ENCODE measurements around the gene GINS1. TPM values are rescaled to one million over a fixed set of nuclear protein-coding genes. Genes with fewer than 3 reads are reported as not detected.

The GINS1 gene
- total and polyA plus RNA-seq, 9 donors: 5.2 to 10.1 (median 7.8) TPM

DNA sequence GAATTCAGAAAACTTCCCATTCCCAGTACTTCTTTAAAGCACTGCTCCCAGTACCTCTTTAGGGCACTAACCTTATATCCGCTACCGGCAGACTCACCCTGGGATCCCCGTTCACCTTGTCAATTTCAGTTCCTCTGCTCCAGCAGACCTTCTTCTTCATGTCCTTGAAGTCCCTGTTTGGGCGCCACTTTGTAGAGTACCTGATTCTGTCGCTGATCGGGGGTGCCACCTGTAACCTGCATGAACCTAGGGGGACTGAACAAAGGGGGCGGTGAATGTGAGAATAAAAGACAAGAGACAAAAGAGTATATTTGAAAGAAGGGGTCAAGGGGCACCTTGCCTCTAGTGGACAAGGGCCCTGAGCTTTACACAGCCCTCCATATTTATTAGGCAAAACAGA lies 4.9 kb upstream of the GINS1 start:
- Histone ChIP-seq H3K4me3 (ENCODE audit: low read length) (no peak overlapping the region), H3K9me3 (replicated peaks; ENCODE audit: control insufficient read depth, low read depth, low read length) (peaks cover 16% of the 10 kb centered on the region), H3K36me3 (ENCODE audit: control insufficient read depth, insufficient read depth, low read length) (no peaks in the 10 kb centered on the region), H3K27me3 (ENCODE audit: control insufficient read depth, insufficient read depth, low read length) (peaks cover 2% of the 10 kb centered on the region), H3K27ac (ENCODE audit: low read length) (no peak overlapping the region), H3K4me1 (ENCODE audit: control insufficient read depth, insufficient read depth, low read length) (no peaks in the 10 kb centered on the region)
- 90% methylated on average over 3 of the region's 7 CpGs for WGBS (ENCODE audit: insufficient coverage)
- no peak for DNase-seq

DNA sequence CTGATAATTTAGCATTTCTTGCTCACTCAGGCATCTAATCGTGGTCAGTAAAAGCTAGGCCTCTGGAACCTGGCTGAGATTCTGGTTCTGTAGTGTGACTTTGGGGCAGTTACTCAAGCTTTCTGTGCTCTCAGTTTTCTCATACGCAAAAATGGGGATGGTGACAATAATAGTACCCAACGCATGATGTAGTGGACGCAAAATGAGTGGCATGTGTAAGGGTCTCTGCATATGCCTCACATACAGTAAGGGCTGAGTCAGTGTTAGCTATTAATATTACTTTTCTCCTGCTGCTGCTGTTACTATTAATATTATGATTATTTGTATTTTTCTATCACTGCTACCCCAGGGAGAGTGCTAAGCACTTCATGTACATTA lies 686 bp downstream of the GINS1 start:
- H3K4me3 ChIP-seq (ENCODE audit: low read length): peak overlapping the region; percentile 86
- no peaks in the 10 kb centered on the region for H3K36me3 ChIP-seq (ENCODE audit: control insufficient read depth, insufficient read depth, low read length)
- H3K9me3 ChIP-seq (replicated peaks; ENCODE audit: control insufficient read depth, low read depth, low read length): peaks cover 7% of the 10 kb centered on the region
- no peak for DNase-seq
- no peak overlapping the region for H3K27ac ChIP-seq (ENCODE audit: low read length)
- peaks cover 8% of the 10 kb centered on the region for H3K4me1 ChIP-seq (ENCODE audit: control insufficient read depth, insufficient read depth, low read length)
- 0% methylated on average over 1 of the region's 4 CpGs for WGBS (ENCODE audit: insufficient coverage)
- no peaks in the 10 kb centered on the region for H3K27me3 ChIP-seq (ENCODE audit: control insufficient read depth, insufficient read depth, low read length)

DNA sequence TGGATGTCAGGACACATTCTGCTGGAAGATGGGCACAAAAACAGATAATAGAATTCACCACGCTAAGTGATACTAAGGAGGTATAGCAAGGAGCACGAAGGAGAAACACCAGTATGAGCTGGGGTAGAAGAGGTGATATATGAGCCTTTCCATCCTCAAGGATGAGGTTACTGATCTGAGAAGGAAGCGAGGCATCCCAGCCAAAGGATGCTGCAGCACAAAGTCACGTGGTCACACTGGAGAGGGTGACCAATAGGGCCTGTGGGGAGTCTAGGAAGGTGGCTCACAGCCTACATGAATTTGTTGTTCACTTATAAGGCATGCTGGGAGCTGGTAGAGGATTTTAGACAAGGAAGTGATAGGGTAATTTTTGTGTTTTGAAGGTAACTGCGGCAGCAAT lies 1.4 kb downstream of the GINS1 start:
- WGBS (ENCODE audit: insufficient coverage): 88% methylated on average over 5 of the region's 5 CpGs
- peaks cover 8% of the 10 kb centered on the region for H3K4me1 ChIP-seq (ENCODE audit: control insufficient read depth, insufficient read depth, low read length)
- no peak overlapping the region for H3K27ac ChIP-seq (ENCODE audit: low read length)
- H3K4me3 ChIP-seq (ENCODE audit: low read length): no peak overlapping the region
- DNase-seq: no peak
- no peaks in the 10 kb centered on the region for H3K36me3 ChIP-seq (ENCODE audit: control insufficient read depth, insufficient read depth, low read length)
- H3K9me3 ChIP-seq (replicated peaks; ENCODE audit: control insufficient read depth, low read depth, low read length): peaks cover 2% of the 10 kb centered on the region
- H3K27me3 ChIP-seq (ENCODE audit: control insufficient read depth, insufficient read depth, low read length): no peaks in the 10 kb centered on the region

DNA sequence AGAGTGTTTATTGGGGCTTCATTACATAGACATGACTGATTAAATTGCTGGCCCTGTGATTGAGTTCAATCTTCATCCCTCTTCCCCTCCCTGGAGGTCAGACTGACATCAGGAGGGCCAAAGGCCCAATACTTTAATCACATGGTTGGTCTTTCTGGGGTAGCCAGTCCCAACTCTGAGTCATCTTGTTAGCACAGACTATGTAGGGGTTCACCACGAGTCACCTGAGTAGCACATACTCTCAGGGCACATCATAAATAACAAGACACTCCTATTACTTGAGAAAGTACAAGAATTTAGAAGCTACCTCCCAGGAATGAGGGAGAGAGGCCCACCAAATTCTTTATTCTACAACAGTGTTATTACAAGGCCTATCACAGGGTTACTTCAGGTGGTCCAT lies 11.3 kb downstream of the GINS1 start:
- Histone ChIP-seq H3K9me3 (replicated peaks; ENCODE audit: control insufficient read depth, low read depth, low read length) (no peaks in the 10 kb centered on the region), H3K4me3 (ENCODE audit: low read length) (no peak overlapping the region), H3K27me3 (ENCODE audit: control insufficient read depth, insufficient read depth, low read length) (no peaks in the 10 kb centered on the region), H3K27ac (ENCODE audit: low read length) (no peak overlapping the region), H3K36me3 (ENCODE audit: control insufficient read depth, insufficient read depth, low read length) (peaks cover 14% of the 10 kb centered on the region), H3K4me1 (ENCODE audit: control insufficient read depth, insufficient read depth, low read length) (no peaks in the 10 kb centered on the region)
- no CpG with 5 or more reads among the region's 1 CpG for WGBS (ENCODE audit: insufficient coverage)
- DNase-seq: no peak

DNA sequence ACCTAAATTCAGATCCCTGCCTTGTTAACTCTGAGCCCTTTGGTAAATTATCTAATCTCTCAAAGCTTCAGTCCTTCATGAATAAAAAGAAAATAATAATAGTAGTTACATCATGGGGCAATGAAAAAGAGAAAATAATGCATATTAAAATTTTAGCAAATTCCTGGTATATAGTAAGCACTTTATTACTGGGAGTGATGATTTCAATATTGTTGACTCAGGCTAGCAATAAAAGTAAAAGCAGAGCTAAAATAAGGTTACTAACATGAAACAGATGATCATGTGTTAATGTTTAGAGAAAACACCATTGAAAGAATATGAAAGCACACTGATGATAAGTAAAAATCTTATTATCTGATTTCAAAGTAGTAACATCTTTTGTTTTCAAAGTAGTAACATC lies 13.6 kb downstream of the GINS1 start:
- no peak for DNase-seq
- no peaks in the 10 kb centered on the region for H3K27me3 ChIP-seq (ENCODE audit: control insufficient read depth, insufficient read depth, low read length)
- peaks cover 14% of the 10 kb centered on the region for H3K36me3 ChIP-seq (ENCODE audit: control insufficient read depth, insufficient read depth, low read length)
- H3K9me3 ChIP-seq (replicated peaks; ENCODE audit: control insufficient read depth, low read depth, low read length): no peaks in the 10 kb centered on the region
- no peaks in the 10 kb centered on the region for H3K4me1 ChIP-seq (ENCODE audit: control insufficient read depth, insufficient read depth, low read length)
- no peak overlapping the region for H3K4me3 ChIP-seq (ENCODE audit: low read length)
- no peak overlapping the region for H3K27ac ChIP-seq (ENCODE audit: low read length)

DNA sequence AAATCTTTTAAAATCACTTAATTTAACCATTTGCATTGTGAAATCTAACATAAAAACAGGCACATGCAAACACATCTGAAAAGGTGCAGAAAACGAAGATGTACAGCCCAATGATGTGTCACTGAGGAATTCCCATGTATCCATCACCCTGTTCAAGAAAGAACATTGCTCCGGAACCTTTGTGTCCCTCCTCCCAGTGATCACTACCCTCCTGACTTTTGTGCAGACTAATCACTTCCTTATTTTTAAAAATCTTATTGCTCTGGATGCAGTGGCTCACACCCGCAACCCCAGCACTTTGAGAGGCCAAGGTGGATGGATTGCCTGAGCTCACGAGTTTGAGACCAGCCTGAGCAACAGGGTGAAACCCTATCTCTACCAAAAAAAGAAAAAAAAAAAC lies 14.6 kb downstream of the GINS1 start:
- Histone ChIP-seq H3K27me3 (ENCODE audit: control insufficient read depth, insufficient read depth, low read length) (no peaks in the 10 kb centered on the region), H3K9me3 (replicated peaks; ENCODE audit: control insufficient read depth, low read depth, low read length) (no peaks in the 10 kb centered on the region), H3K27ac (ENCODE audit: low read length) (no peak overlapping the region), H3K4me3 (ENCODE audit: low read length) (no peak overlapping the region), H3K36me3 (ENCODE audit: control insufficient read depth, insufficient read depth, low read length) (peaks cover 14% of the 10 kb centered on the region), H3K4me1 (ENCODE audit: control insufficient read depth, insufficient read depth, low read length) (no peaks in the 10 kb centered on the region)
- 86% methylated on average over 1 of the region's 4 CpGs for WGBS (ENCODE audit: insufficient coverage)
- DNase-seq: no peak

DNA sequence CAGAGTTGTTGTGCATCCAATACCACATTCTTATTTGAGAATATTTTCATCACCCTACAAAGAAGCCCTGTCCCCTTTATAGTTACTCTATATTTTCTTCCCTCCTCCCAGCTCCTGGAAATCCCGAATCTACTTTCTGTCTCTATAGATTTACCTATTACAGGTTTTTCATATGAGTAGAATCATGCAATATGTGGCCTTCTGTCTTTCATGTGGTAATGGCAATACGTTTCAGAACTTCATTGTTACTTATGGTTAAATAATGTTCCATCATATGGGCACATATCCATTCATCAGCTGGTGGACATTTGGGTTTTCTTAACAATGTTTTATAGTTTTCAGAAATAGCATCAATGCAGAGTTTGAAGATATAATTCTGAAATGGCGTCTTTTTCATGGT lies 17.1 kb downstream of the GINS1 start:
- peaks cover 2% of the 10 kb centered on the region for H3K36me3 ChIP-seq (ENCODE audit: control insufficient read depth, insufficient read depth, low read length)
- H3K4me3 ChIP-seq (ENCODE audit: low read length): no peak overlapping the region
- WGBS (ENCODE audit: insufficient coverage): no CpG with 5 or more reads among the region's 3 CpGs
- H3K27ac ChIP-seq (ENCODE audit: low read length): no peak overlapping the region
- H3K4me1 ChIP-seq (ENCODE audit: control insufficient read depth, insufficient read depth, low read length): no peaks in the 10 kb centered on the region
- H3K9me3 ChIP-seq (replicated peaks; ENCODE audit: control insufficient read depth, low read depth, low read length): no peaks in the 10 kb centered on the region
- no peaks in the 10 kb centered on the region for H3K27me3 ChIP-seq (ENCODE audit: control insufficient read depth, insufficient read depth, low read length)
- no peak for DNase-seq

DNA sequence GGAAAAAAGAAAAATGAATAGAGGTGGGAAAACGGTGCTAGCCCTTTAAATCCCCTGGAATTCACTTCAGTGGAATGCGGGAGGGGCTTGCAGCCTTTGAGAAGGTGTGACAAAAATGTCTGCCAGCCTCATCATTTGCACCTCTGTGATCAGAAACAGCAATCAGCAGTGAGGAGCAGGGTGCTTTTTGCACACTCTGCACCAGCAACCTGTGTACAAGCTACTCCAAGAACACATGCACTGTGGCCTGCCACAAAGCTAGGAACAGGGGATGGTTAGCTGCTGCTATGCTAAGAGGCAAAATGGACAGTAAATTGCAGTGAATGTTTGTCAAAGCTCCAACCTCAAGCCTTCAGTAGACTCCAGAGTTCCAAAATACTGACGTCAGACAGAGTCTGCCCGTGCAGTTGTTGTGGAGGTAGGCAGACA lies 29.7 kb downstream of the GINS1 start:
- Histone ChIP-seq H3K4me1 (ENCODE audit: control insufficient read depth, insufficient read depth, low read length) (no peaks in the 10 kb centered on the region), H3K27ac (ENCODE audit: low read length) (no peak overlapping the region), H3K36me3 (ENCODE audit: control insufficient read depth, insufficient read depth, low read length) (peaks cover 12% of the 10 kb centered on the region), H3K9me3 (replicated peaks; ENCODE audit: control insufficient read depth, low read depth, low read length) (no peaks in the 10 kb centered on the region), H3K27me3 (ENCODE audit: control insufficient read depth, insufficient read depth, low read length) (no peaks in the 10 kb centered on the region), H3K4me3 (ENCODE audit: low read length) (no peak overlapping the region)
- peak; percentile 24 for DNase-seq
- WGBS (ENCODE audit: insufficient coverage): 0% methylated on average over 1 of the region's 4 CpGs

DNA sequence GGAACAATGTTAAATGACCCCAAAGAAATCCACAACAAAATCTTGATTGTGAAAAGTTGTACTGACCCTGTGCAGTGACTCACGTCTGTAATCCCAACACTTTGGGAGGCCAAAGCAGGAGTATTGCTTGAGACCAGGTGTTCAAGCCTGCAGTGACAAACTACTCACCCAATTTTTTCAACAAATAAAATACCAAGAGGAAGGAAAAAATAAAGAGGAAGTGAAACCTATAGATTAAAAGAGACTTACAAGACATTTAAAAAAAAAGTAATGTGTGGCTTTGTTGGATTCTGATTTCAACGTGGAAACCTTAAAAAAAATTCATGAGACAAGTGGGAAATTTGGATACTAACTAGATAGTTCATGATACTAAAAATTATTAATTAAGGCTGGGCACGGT lies 31.9 kb downstream of the GINS1 start:
- no peaks in the 10 kb centered on the region for H3K4me1 ChIP-seq (ENCODE audit: control insufficient read depth, insufficient read depth, low read length)
- H3K36me3 ChIP-seq (ENCODE audit: control insufficient read depth, insufficient read depth, low read length): peaks cover 11% of the 10 kb centered on the region
- no peak overlapping the region for H3K4me3 ChIP-seq (ENCODE audit: low read length)
- H3K27ac ChIP-seq (ENCODE audit: low read length): no peak overlapping the region
- no peaks in the 10 kb centered on the region for H3K9me3 ChIP-seq (replicated peaks; ENCODE audit: control insufficient read depth, low read depth, low read length)
- 83% methylated on average over 1 of the region's 3 CpGs for whole genome bisulfite sequencing (ENCODE audit: insufficient coverage)
- H3K27me3 ChIP-seq (ENCODE audit: control insufficient read depth, insufficient read depth, low read length): no peaks in the 10 kb centered on the region
- no peak for DNase-seq

DNA sequence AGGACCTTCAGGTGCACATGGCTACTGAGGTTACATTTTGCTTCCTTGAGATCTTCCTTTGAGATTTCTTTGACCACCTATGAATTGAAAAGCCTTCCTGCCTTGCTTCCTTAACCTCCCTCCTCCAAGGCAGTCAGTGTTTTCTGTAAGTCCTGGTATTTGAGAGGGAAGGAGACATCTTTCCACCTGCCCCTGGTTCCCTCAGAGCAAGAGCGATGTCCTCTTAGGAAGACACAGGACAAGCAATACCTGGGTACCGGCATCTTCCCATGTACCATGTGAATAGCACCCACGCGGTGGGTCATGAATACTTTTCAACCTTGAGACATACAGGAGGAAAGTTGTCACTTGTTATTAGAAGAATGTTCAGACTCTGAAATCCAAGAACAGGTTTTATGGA lies 37.1 kb downstream of the GINS1 start:
- no peak overlapping the region for H3K4me3 ChIP-seq (ENCODE audit: low read length)
- WGBS (ENCODE audit: insufficient coverage): no CpG with 5 or more reads among the region's 4 CpGs
- no peak for DNase-seq
- H3K9me3 ChIP-seq (replicated peaks; ENCODE audit: control insufficient read depth, low read depth, low read length): peaks cover 3% of the 10 kb centered on the region
- H3K36me3 ChIP-seq (ENCODE audit: control insufficient read depth, insufficient read depth, low read length): peaks cover 13% of the 10 kb centered on the region
- no peak overlapping the region for H3K27ac ChIP-seq (ENCODE audit: low read length)
- H3K27me3 ChIP-seq (ENCODE audit: control insufficient read depth, insufficient read depth, low read length): no peaks in the 10 kb centered on the region
- H3K4me1 ChIP-seq (ENCODE audit: control insufficient read depth, insufficient read depth, low read length): no peaks in the 10 kb centered on the region

DNA sequence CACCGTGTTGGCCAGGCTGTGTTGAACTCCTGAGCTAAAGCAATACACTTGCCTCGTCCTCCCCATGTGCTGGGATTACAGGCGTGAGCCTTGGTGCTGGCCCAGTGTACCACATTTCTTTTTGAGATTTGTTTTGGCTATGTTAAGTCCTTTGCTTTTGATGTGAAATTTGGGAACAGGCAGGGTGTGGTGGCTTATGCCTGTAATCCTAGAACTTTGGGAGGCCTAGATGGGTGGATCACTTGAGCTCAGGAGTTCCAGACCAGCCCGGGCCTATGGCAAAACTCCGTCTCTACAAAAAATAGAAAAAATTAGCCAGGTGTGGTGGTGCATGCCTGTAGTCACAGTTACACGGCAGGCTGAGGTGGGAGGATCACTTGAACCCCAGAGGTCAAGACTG lies 40.2 kb downstream of the GINS1 start:
- Histone ChIP-seq H3K27ac (ENCODE audit: low read length) (no peak overlapping the region), H3K27me3 (ENCODE audit: control insufficient read depth, insufficient read depth, low read length) (no peaks in the 10 kb centered on the region), H3K9me3 (replicated peaks; ENCODE audit: control insufficient read depth, low read depth, low read length) (peaks cover 3% of the 10 kb centered on the region), H3K36me3 (ENCODE audit: control insufficient read depth, insufficient read depth, low read length) (peaks cover 14% of the 10 kb centered on the region), H3K4me1 (ENCODE audit: control insufficient read depth, insufficient read depth, low read length) (no peaks in the 10 kb centered on the region), H3K4me3 (ENCODE audit: low read length) (no peak overlapping the region)
- DNase-seq: no peak
- WGBS (ENCODE audit: insufficient coverage): 97% methylated on average over 6 of the region's 6 CpGs
